A172 (cell line): Measurements from ENCODE around the gene PCNX3. TPM values are rescaled to one million over a fixed set of nuclear protein-coding genes. Genes with fewer than 3 reads are reported as not detected.

Experiments
- DNase-seq: peaks from one replicate; pipeline ENCODE4 v3.0.0-alpha.2; 2015; ENCODE audit warnings: low spot score
- total RNA-seq: library from RNA; depleted of rRNA; stranded (reverse); fragments of >200 nt; shearing (Covaris generic); gene quantifications from 2 replicates; pipeline ENCODE4 v1.2.3, GENCODE V29; 2014; rRNA removed

PCNX3 gene
- total RNA-seq, result 19.6 and 20.1 TPM in 2 replicates

DNA sequence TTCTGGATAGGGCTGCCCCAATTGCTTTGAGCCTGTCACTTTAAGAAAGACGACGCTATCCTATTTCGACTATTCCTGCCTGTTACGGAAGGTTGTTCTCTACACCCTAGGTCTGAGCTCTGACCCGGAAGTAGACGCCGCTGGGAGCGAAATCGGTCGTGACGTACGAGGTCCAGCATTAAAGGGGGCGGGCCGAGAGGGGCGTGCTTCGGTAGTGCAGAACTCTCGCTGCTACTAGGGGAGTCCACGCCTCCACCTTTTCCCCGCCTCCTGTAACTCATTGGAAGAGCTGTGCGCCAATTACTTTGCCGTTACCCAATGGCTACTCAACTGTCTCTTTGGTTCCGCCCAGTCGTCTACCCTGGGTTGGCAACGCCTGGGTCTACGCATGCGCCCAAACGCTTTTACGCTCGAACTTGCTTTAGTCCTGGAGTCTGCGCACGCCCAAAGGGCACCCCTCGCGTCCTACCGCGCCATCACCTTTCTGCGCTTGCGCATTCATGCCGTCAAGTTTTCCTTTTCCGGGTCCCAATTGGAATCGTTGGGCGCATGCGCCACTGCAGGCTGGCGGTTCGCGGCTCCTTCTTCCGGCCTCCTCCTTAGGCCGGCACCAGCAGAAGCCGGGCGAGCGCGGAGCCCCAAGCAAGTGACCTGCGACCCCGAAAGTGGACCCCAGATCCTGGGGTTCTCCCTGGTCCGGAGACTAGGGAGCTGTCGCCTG lies at the start of gene PCNX3:
PCNX3 (plus strand) TSS at position 548 of the 721 bp plus-strand sequence. CDS start 536 bp downstream, outside the sequence.
- peak; percentile 100 for DNase-seq

DNA sequence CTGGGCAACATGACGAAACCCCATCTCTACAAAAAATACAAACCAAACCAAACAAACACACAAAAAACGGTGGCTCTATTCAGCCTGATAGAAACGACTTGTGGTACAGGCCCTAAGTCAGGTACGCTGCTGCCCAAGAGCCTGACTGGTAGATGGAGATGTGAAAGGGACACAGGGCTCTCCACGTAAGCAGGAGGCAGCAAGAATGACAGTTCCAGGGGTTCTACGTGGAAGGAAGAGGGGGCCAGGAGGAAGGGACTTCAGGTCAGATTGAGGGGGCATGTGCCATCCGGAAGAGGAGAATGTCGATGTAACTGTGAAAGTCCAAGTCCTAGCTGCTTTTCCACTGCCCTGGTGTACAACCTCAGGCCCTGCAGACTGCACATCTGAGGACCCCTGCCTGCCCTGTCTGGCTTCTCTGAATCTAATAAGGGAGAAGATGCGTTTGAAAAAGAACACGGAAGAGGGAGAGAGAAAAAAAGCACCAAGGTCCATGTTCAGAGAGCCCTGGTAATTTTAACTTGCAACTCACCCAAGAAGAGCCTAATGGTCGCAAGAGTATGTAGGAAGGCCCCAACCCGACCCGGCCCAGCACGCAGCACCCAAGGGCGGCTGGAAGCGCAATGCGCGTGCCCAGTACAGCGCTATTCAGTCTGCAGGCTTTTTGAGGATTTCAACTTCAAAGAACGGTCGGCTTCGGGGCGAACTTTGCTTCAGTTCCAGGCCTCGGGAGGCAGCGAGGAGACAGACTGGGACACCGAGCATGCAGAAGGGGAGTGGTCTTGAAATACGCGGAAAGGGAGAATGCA lies 46.2 kb upstream of the PCNX3 start:
- DNase-seq, result no peak

DNA sequence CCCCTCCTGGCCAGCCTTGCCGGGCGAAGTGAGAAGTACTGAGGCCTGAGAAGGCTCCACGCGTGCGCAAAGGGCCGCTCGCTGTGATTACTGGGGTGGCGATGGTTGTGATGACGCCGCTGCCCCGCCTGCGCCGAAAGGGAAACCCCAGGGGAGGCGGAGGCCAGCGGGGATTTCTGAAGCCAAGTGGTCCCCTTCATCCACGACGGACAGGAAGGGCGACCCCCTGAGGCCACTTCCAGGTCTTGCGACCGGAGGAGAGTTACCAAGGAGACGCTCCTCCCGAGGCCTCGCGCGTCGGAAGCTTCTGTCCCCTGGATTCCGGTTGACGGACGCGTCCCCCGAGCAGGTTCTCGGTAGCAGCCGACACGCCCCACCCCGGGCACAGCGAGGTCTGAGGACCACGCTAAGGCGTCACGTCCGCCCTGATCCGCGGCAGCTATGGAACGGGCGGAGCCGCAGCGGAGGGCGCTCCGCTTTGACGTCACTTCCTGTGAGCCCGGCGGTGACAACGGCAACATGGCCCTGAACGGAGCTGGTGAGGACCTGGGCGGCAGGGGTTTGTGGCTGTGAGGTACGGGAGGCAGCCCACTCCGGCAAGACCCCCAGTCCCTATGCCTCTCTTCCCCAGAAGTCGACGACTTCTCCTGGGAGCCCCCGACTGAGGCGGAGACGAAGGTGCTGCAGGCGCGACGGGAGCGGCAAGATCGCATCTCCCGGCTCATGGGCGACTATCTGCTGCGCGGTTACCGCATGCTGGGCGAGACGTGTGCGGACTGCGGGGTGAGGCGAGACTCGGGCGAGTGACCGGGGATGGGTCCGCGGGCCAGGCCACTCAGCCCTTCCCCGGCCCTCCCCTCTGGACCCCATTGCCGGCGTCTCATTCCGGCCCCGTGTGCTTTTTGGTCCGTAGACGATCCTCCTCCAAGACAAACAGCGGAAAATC lies 45.3 kb upstream of the PCNX3 start, which contains the start of gene ZNRD2:
ZNRD2 (plus strand) TSS at position 505 of the 946 bp plus-strand sequence; CDS start at position 520, 15 bp downstream.
- DNase-seq, result peak; percentile 96

DNA sequence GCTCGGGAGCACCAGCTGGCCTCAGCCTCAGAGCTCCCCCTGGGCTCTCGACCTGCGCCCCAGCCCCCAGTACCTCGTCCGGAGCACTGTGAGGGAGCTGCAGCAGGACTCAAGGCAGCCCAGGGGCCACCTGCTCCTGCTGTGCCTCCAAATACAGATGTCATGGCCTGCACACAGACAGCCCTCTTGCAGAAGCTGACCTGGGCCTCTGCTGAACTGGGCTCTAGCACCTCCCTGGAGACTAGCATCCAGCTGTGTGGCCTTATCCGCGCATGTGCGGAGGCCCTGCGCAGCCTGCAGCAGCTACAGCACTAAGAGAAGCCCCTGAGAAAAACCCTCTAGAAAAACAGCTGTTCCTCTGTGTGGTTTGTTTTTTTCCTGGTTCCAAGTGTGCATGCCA lies 44.2 kb upstream of the PCNX3 start:
- no peak for DNase-seq

DNA sequence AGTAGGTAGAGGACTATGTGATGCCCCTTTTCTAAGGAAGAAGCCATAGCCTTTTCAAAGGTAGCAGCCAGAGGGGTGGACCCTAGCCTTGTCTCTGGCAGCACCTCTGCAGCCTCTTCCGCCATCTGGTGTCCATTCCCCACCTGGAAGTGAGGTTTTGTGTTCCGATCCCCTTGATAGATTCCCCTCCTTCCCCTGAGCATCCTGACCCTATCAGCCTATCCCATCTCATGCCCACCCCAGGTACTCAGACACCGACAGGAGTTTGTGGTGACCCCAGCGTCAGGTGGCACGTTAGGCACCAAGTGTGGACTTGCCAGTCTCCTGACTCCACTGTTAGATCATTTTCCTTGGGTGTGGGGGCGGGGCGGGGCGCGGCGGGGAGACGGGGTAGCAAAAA lies 43.6 kb upstream of the PCNX3 start:
- peak; percentile 66 for DNase-seq

DNA sequence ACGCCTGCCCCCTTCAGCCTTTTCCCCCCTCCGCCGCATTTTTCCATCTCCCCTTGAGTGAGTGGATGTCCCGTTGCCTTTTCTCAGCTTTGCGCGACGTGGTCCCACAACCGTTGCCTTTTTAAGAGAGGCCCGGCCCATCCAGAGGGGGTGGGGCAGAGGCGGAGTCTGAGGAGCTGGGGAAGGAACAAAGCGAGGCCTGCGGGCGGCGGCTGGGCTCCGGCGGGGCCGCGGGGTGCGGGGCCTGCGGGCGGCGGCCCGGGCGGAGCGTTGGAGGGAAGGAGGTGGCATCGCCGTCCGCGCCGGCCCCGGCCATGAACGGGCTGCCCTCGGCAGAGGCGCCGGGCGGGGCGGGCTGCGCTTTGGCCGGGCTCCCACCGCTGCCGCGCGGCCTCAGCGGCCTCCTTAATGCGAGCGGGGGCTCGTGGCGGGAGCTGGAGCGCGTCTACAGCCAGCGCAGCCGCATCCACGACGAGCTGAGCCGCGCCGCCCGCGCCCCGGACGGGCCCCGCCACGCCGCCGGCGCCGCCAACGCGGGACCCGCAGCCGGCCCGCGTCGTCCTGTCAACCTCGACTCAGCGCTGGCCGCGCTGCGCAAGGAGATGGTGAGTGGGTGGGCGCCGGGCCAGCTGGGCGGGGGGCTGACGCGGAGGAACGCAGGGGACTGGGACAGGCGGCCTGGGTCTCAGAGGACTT lies 43.1 kb upstream of the PCNX3 start, which contains the start of gene FAM89B:
FAM89B (plus strand) TSS at position 183 of the 696 bp plus-strand sequence; CDS start at position 315, 132 bp downstream.
- DNase-seq, result peak; percentile 71

DNA sequence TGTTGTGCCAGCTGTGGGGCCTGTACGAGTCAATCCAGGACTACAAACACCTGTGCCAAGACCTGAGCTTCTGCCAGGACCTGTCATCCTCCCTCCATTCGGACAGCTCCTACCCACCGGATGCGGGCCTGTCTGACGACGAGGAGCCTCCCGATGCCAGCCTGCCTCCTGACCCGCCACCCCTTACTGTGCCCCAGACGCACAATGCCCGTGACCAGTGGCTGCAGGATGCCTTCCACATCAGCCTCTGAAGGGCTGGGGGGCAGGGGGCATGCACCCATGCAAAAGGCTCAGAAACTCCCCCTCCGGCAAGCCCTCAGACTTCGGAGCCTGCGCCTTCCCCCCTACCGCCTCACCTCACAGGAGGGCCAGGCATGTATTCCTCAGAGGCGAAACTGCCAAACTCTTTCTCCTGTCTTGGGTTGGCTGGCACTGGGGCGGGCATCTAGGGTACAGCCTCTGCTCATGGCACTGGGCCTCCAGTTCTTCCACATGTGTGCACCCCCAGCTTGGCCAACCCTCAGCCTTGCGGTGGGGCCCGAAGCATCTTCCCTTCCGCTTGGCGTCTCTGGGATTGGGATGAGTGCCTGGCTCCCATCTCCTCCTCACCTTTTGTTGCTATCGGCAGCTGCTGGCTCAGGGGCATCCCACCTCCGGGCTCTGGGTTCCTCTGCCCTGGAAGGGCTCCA lies 42.0 kb upstream of the PCNX3 start:
- peak; percentile 37 for DNase-seq

DNA sequence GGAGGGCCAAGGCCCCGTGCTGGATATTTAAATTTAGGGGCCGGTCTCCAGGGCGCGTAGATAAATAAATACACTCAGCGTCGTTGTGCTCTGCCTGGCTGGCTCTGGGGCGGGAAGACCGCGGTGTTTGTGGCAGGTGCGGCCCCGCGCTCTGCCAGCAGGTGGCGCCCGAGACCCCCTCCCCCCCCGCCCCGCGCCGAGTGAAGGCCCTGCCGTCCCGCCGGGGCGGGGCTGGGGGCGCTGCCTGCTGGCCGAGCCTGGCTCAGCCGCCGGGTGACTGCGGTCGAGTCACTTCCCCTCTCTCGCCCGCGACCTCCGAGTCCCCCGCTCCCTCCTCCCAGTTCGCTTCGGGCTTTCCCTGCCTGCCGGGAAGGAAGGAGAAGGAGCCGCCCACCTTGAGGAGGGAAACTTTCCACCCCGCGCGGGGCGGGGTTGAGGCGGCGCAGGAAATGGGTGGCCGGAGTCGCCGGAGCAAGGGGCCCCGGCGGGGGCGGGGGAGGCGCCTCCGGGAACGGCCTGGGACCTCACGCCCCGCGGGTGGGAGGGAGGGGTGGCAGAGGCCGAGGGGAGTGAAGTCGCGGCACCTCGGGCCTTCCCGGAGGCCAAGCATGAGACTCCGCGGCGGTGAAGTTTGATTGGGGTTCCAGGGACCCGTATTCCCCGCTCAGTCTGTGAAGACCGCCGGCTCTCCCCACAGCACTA lies 41.3 kb upstream of the PCNX3 start:
- DNase-seq, result peak; percentile 90

DNA sequence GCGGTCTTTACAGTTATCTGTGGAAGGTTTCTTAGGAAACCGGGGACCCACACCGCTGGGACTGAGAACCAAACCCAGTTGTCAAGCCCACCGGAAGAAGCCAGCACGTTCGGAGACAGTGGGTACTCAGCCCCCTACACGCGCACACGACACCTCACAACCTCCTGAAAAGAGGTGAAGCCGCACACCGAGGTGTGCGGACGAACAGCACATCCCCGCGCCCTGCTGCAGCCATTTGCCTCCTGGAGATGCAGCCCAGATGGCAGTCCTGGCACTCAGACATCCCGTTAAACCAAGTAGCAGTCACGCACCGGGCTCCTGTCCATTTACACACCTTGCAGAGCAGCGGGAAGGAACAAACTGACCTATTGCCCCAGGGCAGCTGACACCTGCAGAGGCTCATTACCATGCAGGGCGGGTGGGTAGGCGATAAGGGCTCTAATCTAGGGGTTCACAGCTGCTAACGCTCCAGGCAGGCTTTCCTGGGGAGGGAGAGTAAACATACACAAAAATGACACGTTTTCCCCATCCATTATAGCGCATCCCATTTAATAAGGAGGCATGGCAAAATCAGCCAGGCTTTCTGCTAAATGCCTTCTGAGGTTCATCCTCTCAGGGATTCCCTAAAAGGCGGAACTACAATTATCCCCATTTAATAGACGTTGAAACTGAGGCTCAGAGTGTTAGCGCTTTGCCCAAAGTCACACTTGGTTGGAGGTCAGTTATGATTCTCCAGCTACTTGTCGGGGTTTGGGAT lies 40.6 kb upstream of the PCNX3 start:
- DNase-seq, result no peak

DNA sequence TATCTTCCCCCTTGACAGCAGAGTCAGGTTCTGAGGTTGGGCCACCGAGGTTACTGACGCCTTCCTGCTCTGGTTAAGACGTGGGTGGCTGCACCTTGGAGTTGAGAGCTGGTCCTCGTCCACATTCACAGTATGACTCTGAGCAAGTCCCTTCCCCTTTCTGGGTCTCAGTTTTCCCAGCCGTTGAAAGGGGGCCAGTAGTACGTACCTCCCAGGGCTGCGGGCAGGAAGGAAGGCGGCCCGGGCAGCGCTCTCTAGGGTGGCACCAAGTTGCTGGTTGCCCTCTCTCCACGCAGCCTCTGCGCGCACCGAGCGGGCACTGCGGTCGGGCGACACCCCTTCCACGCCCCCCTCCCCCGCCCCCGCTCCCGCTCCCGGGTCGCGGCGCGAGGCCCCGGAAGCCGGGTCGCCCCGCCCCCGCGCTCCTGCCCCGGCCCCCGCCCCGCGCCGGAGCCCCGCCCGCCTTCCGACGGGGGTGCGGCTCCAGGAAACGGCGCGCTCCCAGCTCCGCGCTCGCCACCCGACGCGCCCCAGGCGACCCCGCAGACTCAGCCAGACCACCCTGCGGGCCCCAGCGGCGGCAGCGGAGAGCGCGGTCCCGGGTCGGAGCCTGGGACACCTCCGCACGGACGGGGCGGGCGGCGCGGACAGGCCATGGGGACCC lies 39.9 kb upstream of the PCNX3 start, which contains the start of gene EHBP1L1:
EHBP1L1 (plus strand) TSS at position 486 of the 664 bp plus-strand sequence. CDS start 250 bp downstream, outside the sequence.
- peak; percentile 32 for DNase-seq

DNA sequence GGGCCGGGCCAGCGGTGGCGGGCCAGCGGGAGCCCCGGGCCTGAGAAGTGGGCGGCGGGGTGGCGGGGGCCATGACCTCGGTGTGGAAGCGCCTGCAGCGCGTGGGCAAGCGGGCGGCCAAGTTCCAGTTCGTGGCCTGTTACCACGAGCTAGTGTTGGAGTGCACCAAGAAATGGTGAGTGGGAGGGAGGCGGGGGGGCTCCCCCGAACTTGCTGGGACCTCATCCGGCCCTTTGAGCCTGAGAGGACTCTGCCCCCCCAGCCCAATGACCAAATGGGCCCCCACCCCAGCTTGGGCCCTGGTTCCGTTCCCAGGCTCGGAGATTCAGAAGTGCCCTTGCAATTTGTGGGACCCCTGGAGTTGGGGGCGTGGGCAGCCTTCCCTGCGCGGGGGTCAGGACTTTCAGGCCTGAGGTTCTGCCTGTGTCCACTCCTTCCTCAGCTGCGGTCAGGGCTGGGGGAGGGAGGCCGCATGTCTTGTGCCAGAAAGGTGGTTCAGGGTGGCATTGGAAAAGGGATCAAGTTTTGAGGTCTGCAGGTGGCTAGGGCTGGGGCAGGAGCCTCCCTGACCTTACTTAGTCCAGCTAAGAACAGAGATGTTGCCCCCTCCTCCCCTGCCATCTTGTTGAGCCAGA lies 39.2 kb upstream of the PCNX3 start:
- DNase-seq, result no peak

DNA sequence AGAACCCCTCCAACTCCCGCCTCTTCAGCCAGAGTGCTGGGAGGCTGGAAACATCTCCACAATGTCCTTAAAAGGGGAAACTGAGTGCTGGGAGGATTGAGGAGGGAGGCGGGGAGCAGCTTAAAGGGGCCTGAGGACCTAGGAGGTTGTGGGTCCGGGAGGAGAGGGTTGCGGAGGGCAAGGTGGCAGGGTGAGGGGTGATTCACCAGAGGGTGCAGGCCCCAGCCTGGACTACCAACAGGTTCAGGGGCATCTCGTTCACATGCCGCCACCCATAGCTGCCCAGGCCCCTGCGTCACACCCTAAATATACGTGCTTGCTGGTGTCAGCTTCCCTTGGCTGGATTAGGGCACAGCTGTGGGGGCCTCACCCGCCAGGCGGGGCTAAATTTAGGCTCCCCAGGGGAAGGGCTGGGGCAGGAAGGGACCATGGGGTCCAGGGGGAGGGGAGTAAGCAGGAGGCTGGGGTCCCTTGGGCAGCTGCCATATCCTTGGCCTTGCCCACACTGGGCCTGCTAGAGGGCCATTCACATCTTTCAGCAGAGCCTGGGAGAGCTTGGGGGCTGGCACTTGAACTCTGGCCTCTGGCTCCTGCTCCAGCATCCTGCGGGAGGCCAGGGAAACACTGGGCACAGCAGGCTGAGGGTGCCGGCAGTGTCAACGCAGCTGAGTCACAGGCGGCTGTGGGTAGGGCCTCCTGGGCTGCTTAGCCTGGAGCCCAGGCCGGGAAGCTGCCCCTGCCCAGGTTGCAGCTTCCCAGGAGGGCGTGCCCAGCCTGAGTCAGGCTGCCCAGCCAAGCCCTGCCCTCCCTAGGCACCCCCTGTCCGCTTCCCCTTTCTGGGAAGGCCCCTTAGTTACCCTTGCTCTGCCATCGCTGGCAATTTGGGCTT lies 38.5 kb upstream of the PCNX3 start:
- peak; percentile 87 for DNase-seq

DNA sequence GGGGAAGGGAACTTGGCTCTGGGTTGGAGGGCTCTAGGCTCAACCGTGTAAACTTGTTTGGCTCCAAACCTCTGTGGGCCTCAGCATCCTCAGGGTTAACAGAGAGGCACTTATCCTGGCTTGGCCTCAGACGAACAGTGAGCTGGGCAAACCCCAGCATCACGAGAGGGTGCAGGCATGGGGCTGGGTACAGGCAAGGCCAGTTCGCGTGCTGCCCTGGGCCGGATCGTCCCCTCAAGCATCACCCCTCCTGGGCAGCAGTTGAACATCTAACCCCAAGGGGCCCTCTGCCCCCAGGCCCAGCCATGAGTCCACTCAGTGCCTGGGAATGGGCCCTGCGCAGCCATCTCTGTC lies 37.8 kb upstream of the PCNX3 start:
- no peak for DNase-seq

DNA sequence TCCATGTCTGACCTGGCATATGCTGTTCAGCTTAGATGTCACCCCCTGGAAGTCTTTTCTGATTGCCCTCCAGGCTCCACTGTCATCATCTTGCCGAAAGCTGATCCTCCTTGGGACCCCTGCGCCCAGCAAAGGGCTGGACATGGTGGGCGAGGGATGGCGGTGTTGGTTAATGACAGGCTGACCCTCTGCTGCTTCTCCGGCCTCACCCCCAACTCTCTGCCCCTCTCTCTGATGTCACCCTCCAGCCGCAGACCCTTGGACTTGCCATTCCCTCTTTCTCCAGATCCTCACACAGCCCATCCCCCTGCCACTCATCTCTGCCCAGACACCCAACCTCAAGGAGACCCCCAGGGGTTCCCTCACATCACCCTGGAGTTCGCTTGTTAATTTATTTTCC lies 37.4 kb upstream of the PCNX3 start:
- no peak for DNase-seq

DNA sequence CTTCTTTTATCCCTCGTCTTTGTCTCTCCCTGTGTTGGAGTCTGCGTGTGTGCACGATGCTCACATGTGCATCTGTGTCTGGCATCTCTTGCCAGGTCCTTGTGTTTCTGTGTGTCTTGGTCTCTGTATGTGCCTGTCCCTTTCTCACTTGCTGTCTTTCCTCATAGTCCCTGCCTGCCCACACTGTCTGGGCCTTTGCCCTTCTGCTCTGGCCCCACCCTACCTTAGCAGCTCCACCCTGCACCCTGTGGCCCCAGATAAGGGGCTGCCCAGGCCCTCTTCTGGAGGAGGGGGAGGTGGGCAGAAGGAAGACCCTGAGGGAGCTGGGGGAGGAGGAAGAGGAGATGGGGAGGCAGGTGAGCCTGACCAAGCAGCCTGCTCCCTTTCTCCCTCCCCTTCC lies 36.9 kb upstream of the PCNX3 start:
- DNase-seq, result no peak

DNA sequence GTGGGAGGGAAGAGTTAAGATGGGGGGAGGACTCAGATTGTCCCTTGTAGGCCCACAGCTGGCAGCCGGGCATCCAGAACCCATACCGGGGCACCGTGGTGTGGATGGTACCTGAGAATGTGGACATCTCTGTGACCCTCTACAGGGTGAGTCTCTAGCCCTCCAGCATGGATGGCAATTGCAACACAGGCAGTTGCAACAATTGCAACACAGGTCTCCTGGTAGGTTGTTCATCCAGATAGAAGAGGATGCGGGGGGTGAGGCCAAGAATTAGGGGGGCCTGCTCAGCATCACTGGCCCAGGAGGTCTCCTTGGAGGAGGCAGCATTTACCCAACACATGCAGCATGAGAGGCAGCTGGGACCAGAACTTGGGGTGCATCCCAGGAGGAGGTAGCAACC lies 36.3 kb upstream of the PCNX3 start:
- no peak for DNase-seq
